Lung (tissue), 12 donors: Measurements from ENCODE around the gene MT2A. TPM values are rescaled to one million over a fixed set of nuclear protein-coding genes. Genes with fewer than 3 reads are reported as not detected.
"Not testable (repeated sequence)": the region's sequence is repeated elsewhere in the genome, so short reads cannot be mapped to it uniquely, and the experiment has no call there.

Experiments used
- ATAC-seq: fragments of 200-7000 bp; cut with Tn5 transposase; one replicate; pipeline ENCODE4 v1.9.1; 2020; ENCODE audit warnings: moderate number of reproducible peaks; ENCODE audit not compliant: insufficient read depth, low FRiP score
- DNase-seq, 3 donors: peaks; one replicate each; pipeline ENCODE4 v3.0.0-alpha.2; 2013 to 2017
- H3K27ac ChIP-seq, 2 donors: one replicate each; pipeline ENCODE4 v1.5.1; 2013; ENCODE audit warnings: mild to moderate bottlenecking in 2 of 2, moderate library complexity in 2 of 2, control low read depth in 1 of 2, inconsistent platforms in 1 of 2, low read depth in 1 of 2, low read length in 1 of 2
- H3K27me3 ChIP-seq, 3 donors: one replicate each; pipeline ENCODE4 v1.5.1; 2013; ENCODE audit warnings: low read length in 2 of 3; ENCODE audit not compliant: control insufficient read depth in 3 of 3, insufficient read depth in 3 of 3
- H3K36me3 ChIP-seq, 4 donors: one replicate each; pipeline ENCODE4 v1.5.1; 2013; ENCODE audit warnings: low read length in 4 of 4, mild to moderate bottlenecking in 1 of 4, moderate library complexity in 1 of 4; ENCODE audit not compliant: control insufficient read depth in 4 of 4, insufficient read depth in 4 of 4
- H3K4me1 ChIP-seq, 5 donors: one replicate each; pipeline ENCODE4 v1.5.1; 2013; ENCODE audit warnings: low read length in 5 of 5, mild to moderate bottlenecking in 2 of 5, moderate library complexity in 1 of 5; ENCODE audit not compliant: control insufficient read depth in 5 of 5, insufficient read depth in 5 of 5
- H3K4me3 ChIP-seq: one replicate; pipeline ENCODE4 v1.5.1; 2013; ENCODE audit warnings: mild to moderate bottlenecking, control low read depth, moderate library complexity
- H3K9ac ChIP-seq, 2 donors: one replicate each; pipeline ENCODE4 v1.5.1; 2013; ENCODE audit warnings: low read length in 2 of 2, control low read depth in 1 of 2; ENCODE audit not compliant: insufficient read depth in 1 of 2
- H3K9me3 ChIP-seq, 4 donors: one replicate each; pipeline ENCODE4 v1.5.1; 2013; ENCODE audit warnings: low read length in 3 of 4, mild to moderate bottlenecking in 1 of 4, moderate library complexity in 1 of 4; ENCODE audit not compliant: control insufficient read depth in 4 of 4, insufficient read depth in 3 of 4
- WGBS, 2 donors: extraction: QIAGEN DNeasy Blood & Tissue Kit; methylation state at CpG; one replicate each; pipeline ENCODE4 v1.1.7; 2013; 5-methylcytosine and 5-hydroxymethylcytosine counted together
- polyA plus RNA-seq, 2 donors: library from polyadenylated mRNA; stranded (reverse); fragments of 200-250 nt; gene quantifications; one replicate each; pipeline ENCODE4 v1.2.1, GENCODE V29; 2013
- total RNA-seq, 2 donors: library from RNA; depleted of rRNA in 1 of 2; stranded (reverse); fragments of >200 nt in 1 of 2; gene quantifications; one replicate each; pipeline ENCODE4 v1.2.1, GENCODE V29; 2014 to 2021
- TF ChIP-seq, protein P1 (sequence below): IDR thresholded peaks from 2 replicates; pipeline ENCODE4 v1.5.1; 2012; ENCODE audit warnings: mild to moderate bottlenecking; ENCODE audit errors: control extremely low read depth, extremely low read depth
- donor health status: control.
- donor health status: control.
- donor health status: Bipolar disorder and iron deficiency.
- donor health status: healthy.
- donor health status: DM: yes; HTN: yes; CAD: no.

Gene MT2A
- total and polyA plus RNA-seq, 4 donors, result 17.6 to 1,104 (median 712) TPM

DNA sequence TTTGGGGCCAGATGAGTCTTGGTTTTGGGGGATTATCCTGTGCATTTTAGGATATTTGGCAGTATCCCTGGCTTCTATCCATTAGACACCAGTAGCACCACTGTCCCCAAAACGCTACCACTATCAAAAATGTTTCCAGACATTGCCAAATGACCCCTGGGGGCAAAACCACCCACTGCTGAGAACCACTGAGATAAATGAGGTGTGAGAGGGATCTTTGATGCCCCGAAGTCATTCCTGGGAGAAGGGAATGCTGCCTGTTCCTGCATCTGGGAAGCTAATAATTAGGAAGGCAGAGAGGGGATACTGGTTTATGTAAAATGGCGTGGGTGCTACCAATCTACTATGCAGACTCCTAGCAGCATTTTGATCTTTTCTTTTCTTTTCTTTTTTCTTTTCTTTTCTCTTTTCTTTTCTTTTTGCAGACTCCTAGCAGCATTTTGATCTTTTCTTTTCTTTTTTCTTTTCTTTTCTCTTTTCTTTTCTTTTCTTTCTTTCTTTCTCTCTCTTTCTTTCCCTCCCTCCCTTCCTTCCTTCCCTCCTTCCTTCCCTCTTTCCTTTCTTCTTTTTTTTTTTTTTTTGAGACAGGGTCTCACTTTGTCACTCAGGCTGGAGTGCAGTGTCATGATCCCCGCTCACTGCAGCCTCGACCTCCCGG lies 27.9 kb upstream of the MT2A start:
- H3K27me3 ChIP-seq, result no peaks in the 10 kb centered on the region
- H3K36me3 ChIP-seq, result no peaks in the 10 kb centered on the region
- 81 to 87% methylated on average over 6 of the region's 6 CpGs for WGBS, 2 donors
- no peaks in the 10 kb centered on the region for H3K4me1 ChIP-seq
- no peaks in the 10 kb centered on the region for H3K9me3 ChIP-seq
- no peak overlapping the region for H3K9ac ChIP-seq
- TF ChIP-seq, protein P1, sequence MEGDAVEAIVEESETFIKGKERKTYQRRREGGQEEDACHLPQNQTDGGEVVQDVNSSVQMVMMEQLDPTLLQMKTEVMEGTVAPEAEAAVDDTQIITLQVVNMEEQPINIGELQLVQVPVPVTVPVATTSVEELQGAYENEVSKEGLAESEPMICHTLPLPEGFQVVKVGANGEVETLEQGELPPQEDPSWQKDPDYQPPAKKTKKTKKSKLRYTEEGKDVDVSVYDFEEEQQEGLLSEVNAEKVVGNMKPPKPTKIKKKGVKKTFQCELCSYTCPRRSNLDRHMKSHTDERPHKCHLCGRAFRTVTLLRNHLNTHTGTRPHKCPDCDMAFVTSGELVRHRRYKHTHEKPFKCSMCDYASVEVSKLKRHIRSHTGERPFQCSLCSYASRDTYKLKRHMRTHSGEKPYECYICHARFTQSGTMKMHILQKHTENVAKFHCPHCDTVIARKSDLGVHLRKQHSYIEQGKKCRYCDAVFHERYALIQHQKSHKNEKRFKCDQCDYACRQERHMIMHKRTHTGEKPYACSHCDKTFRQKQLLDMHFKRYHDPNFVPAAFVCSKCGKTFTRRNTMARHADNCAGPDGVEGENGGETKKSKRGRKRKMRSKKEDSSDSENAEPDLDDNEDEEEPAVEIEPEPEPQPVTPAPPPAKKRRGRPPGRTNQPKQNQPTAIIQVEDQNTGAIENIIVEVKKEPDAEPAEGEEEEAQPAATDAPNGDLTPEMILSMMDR, result no peak
- H3K4me3 ChIP-seq, result no peak overlapping the region
- no peak for ATAC-seq
- no peak for DNase-seq
- H3K27ac ChIP-seq, result no peak overlapping the region

DNA sequence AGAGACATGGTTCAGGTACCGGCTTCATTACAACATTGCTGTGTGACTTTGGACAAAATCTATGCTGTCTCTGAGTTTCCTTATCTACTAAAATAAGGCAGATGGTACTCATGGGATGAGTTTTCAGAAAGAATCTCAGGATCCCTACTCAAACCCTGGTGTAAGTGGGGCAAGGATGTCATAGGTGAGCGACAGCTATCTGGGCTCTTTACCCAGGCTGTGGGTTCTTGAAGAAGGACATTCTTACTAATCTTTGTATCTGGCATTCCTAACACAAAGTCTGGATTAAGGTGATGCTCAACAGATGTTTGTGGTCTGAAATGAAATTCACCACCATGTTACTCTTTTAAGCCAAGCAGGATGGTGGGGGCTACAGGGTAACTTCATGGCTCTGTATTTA lies 25.5 kb upstream of the MT2A start:
- 96 to 97% methylated on average over 2 of the region's 2 CpGs for WGBS, 2 donors
- not testable (repeated sequence) for H3K27ac ChIP-seq, H3K4me1 ChIP-seq, H3K4me3 ChIP-seq, ATAC-seq, H3K36me3 ChIP-seq, H3K9ac ChIP-seq, DNase-seq, H3K9me3 ChIP-seq
- peaks cover 0 to 17% (median 11%) of the 10 kb centered on the region in 3 donors for H3K27me3 ChIP-seq

DNA sequence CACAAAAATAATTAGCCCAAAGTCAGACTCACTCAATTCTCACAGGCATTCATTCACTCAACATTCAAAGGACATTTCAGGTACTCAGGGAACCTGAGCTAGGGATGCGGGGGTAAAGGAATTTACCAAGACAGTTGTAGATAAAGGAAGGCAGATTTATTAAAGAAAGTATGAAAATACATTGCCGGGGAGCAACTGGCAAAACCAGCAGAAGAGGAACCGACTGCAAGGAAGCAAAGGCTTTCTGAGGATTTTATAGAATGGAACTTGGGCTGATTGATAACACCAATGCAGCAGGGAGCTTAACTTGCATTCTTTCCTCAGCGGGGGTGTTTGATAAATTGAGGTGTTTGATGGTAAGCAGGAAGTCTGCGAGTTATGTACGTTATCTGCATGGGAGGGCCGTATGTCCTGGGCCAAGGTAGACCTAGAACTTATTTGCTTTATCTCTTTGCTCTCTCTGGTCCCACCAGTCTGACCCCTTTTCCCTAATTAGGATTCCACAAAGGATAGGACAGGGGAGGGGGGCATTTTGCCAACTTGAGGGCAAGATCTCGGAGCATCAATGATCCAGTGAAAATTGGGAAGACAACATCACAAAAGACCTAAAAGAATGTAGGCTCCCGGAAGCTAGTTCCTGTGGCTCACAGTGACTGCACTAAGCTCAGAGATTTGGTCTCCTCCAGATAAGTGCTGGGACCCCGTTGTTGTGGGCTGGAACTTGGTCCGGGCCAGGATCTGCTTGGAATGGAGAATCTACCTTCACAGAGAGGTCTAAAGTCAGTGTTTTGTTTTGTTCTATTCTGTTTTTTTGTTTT lies 24.8 kb upstream of the MT2A start:
- no peak overlapping the region for H3K9ac ChIP-seq
- peaks cover 0 to 23% (median 16%) of the 10 kb centered on the region in 3 donors for H3K27me3 ChIP-seq
- H3K27ac ChIP-seq, result no peak overlapping the region
- no peaks in the 10 kb centered on the region for H3K36me3 ChIP-seq
- no peaks in the 10 kb centered on the region for H3K9me3 ChIP-seq
- TF ChIP-seq, protein P1, result no peak
- no peaks in the 10 kb centered on the region for H3K4me1 ChIP-seq
- ATAC-seq, result no peak
- H3K4me3 ChIP-seq, result no peak overlapping the region
- WGBS, 2 donors, result 71 to 78% methylated on average over 11 of the region's 11 CpGs
- no peak for DNase-seq

DNA sequence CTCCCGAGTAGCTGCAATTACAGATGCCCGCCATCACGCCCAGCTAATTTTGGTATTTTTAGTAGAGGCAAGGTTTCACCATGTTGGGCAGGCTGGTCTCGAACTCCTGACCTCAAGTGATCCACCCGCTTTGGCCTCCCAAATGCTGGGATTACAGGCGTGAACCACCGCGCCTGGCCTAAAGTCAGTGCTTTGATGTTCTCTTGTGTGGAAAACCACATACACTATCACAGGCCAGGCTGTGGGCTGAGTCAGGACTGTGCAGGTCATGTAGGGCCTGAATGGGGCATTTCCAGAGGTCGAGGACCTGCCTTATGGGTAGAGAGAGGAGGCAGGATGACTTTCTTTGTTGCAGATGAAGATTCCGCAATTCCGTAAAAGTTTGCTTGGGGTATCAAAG lies 24.1 kb upstream of the MT2A start:
- H3K9me3 ChIP-seq, result no peaks in the 10 kb centered on the region
- ATAC-seq (no peak), DNase-seq (no peak)
- H3K36me3 ChIP-seq, result no peaks in the 10 kb centered on the region
- TF ChIP-seq, protein P1, result no peak
- no peak overlapping the region for H3K27ac ChIP-seq
- H3K4me3 ChIP-seq, result no peak overlapping the region
- peaks cover 0 to 3% (median 0%) of the 10 kb centered on the region in 5 donors for H3K4me1 ChIP-seq
- H3K9ac ChIP-seq, result no peak overlapping the region
- 86 to 97% methylated on average over 11 of the region's 11 CpGs for WGBS, 2 donors
- peaks cover 0 to 28% (median 20%) of the 10 kb centered on the region in 3 donors for H3K27me3 ChIP-seq
